GM12878 (cell line): ENCODE data around the gene HOTAIR. TPM values are rescaled to one million over a fixed set of nuclear protein-coding genes. Genes with fewer than 3 reads are reported as not detected.

Source experiments
- ATAC-seq: fragments of 200-7000 bp; cut with Tn5 transposase; 3 replicates; pipeline ENCODE4 v1.9.1; 2020; ENCODE audit warnings: mild to moderate bottlenecking, moderate library complexity
- BruUV-seq: library from RNA; stranded (reverse); fragments of 400-500 nt; replicated peaks from 2 replicates; lab custom pipeline; 2021; lab: Mats Ljungman, UMichigan
- CTCF ChIA-PET: fragments of 300-600 bp; sonication (Branson Sonifier 250); formaldehyde crosslinking; extraction: SDS; loops from one replicate; lab custom pipeline; 2021; ENCODE audit warnings: inconsistent platforms; lab: Yijun Ruan, JAX
- POLR2A ChIA-PET: fragments of 350-600 bp; formaldehyde crosslinking; extraction: SDS; loops from one replicate; lab custom pipeline; 2021; ENCODE audit warnings: inconsistent platforms; lab: Charles Lee
- RAD21 ChIA-PET: fragments of 300-600 bp; sonication (Branson Sonifier 250); formaldehyde crosslinking; loops from one replicate; lab custom pipeline; 2023; ENCODE audit warnings: antibody characterized with exemption; ENCODE audit not compliant: unreplicated experiment; lab: Charles Lee
- SMC1A ChIA-PET: fragments of 300-600 bp; sonication (Branson Sonifier 250); formaldehyde crosslinking; loops from one replicate; lab custom pipeline; 2023; ENCODE audit not compliant: unreplicated experiment, uncharacterized antibody; lab: Charles Lee
- DNase-seq: peaks from one replicate; pipeline ENCODE4 v3.0.0-alpha.2; 2011; ENCODE audit warnings: low read depth, low spot score
- FAIRE-seq: peaks from 3 replicates; lab custom pipeline; 2011; peaks lifted over from hg19 to GRCh38; lab: Jason Lieb, UNC
- H2AFZ ChIP-seq: 2 replicates; pipeline ENCODE4 v1.6.0; 2011; ENCODE audit warnings: low read depth, low read length, control low read depth; ENCODE audit not compliant: control insufficient read depth
- H3K27ac ChIP-seq: 2 replicates; pipeline ENCODE4 v1.5.1; 2011; ENCODE audit warnings: control low read depth; ENCODE audit not compliant: control insufficient read depth, insufficient read depth
- H3K27me3 ChIP-seq, 2 experiments: replicated peaks in 1 of 2; 2 replicates each; pipeline versions ENCODE4 v1.6.0 to v1.6.1; 2011; ENCODE audit warnings: low read length in 1 of 2; ENCODE audit not compliant: control insufficient read depth in 2 of 2, insufficient read depth in 2 of 2
- H3K36me3 ChIP-seq, 2 experiments: 2 replicates each; pipeline ENCODE4 v1.5.1; 2011; ENCODE audit warnings: low read length in 1 of 2; ENCODE audit not compliant: control insufficient read depth in 2 of 2, insufficient read depth in 2 of 2
- H3K4me1 ChIP-seq: 2 replicates; pipeline ENCODE4 v1.6.1; 2011; ENCODE audit warnings: mild to moderate bottlenecking, low read length, moderate library complexity, mixed read lengths; ENCODE audit not compliant: control insufficient read depth, insufficient read depth
- H3K4me2 ChIP-seq: 2 replicates; pipeline ENCODE4 v1.6.0; 2011; ENCODE audit warnings: control low read depth; ENCODE audit not compliant: control insufficient read depth, insufficient read depth
- H3K4me3 ChIP-seq: fragments of 200-600 bp; sonication (generic); 2 replicates; pipeline ENCODE4 v1.5.1; 2016
- H3K79me2 ChIP-seq: 2 replicates; pipeline ENCODE4 v1.6.0; 2011; ENCODE audit warnings: low read length; ENCODE audit not compliant: control insufficient read depth, insufficient read depth
- H3K9ac ChIP-seq: 2 replicates; pipeline ENCODE4 v1.8.0; 2011; ENCODE audit warnings: low read length, control low read depth, mixed read lengths; ENCODE audit not compliant: control insufficient read depth, insufficient read depth
- H3K9me3 ChIP-seq: replicated peaks from 3 replicates; pipeline ENCODE4 v1.5.1; 2011; ENCODE audit warnings: mild to moderate bottlenecking, low read length; ENCODE audit not compliant: control insufficient read depth, insufficient read depth
- H4K20me1 ChIP-seq: 2 replicates; pipeline ENCODE4 v1.6.0; 2011; ENCODE audit not compliant: control insufficient read depth, insufficient read depth
- ATF2 ChIP-seq: IDR thresholded peaks from 2 replicates; pipeline ENCODE4 v1.6.1; 2012; ENCODE audit warnings: low read length, inconsistent platforms
- BMI1 ChIP-seq: fragments of 450-650 bp; IDR thresholded peaks from 2 replicates; pipeline ENCODE4 v1.6.1; 2016; ENCODE audit warnings: mild to moderate bottlenecking, moderate library complexity, borderline replicate concordance
- FOXK2 ChIP-seq: fragments of 450-650 bp; IDR thresholded peaks from 2 replicates; pipeline ENCODE4 v1.6.1; 2017; ENCODE audit warnings: mild to moderate bottlenecking, moderate library complexity
- JUNB ChIP-seq: IDR thresholded peaks from 2 replicates; pipeline ENCODE4 v1.6.1; 2016; ENCODE audit warnings: antibody characterized with exemption, mild to moderate bottlenecking
- NR2C1 ChIP-seq: fragments of 450-650 bp; IDR thresholded peaks from 2 replicates; pipeline ENCODE4 v1.6.1; 2017; ENCODE audit warnings: antibody characterized with exemption, mild to moderate bottlenecking, moderate library complexity
- PBX3 ChIP-seq: IDR thresholded peaks from 2 replicates; pipeline ENCODE4 v1.6.1; 2011; ENCODE audit warnings: mild to moderate bottlenecking, low read depth, low read length, moderate library complexity; ENCODE audit not compliant: insufficient replicate concordance
- RUNX3 ChIP-seq: IDR thresholded peaks from 2 replicates; pipeline ENCODE4 v1.6.1; 2012; ENCODE audit warnings: low read length, inconsistent platforms
- SMAD1 ChIP-seq: fragments of 450-650 bp; IDR thresholded peaks from 2 replicates; pipeline ENCODE4 v1.6.1; 2018; ENCODE audit warnings: mild to moderate bottlenecking, low read depth; ENCODE audit not compliant: partially characterized antibody
- SUZ12 ChIP-seq: fragments of 200-600 bp; sonication (generic); IDR thresholded peaks from one replicate; pipeline ENCODE4 v1.6.1; 2018; ENCODE audit warnings: antibody characterized with exemption, mild to moderate bottlenecking; ENCODE audit not compliant: unreplicated experiment
- TAF1 ChIP-seq: IDR thresholded peaks from 2 replicates; pipeline ENCODE4 v1.6.1; 2011; ENCODE audit warnings: mild to moderate bottlenecking, low read depth, low read length, borderline replicate concordance
- YBX1 ChIP-seq: fragments of 450-650 bp; IDR thresholded peaks from 2 replicates; pipeline ENCODE4 v1.6.1; 2016; ENCODE audit warnings: antibody characterized with exemption
- ZSCAN29 ChIP-seq: fragments of 450-650 bp; IDR thresholded peaks from 2 replicates; pipeline ENCODE4 v1.6.1; 2017; ENCODE audit warnings: mild to moderate bottlenecking, moderate library complexity
- WGBS: methylation state at CpG from one replicate; pipeline ENCODE4 v1.1.6; 2016; ENCODE audit warnings: low lambda C conversion rate; ENCODE audit not compliant: insufficient replicate concordance, insufficient coverage; ENCODE audit errors: missing lambda C conversion rate; 5-methylcytosine and 5-hydroxymethylcytosine counted together
- in situ Hi-C: fragments of 300-500 bp; cut with MboI; formaldehyde crosslinking; loops from 9 replicates; pipeline ENCODE4 v1.14.3; 2018; ENCODE audit warnings: mixed read lengths
- intact Hi-C: fragments of 100-400 bp; cut with micrococcal nuclease; formaldehyde crosslinking; loops from one replicate; pipeline ENCODE4 v1.14.2; 2022; ENCODE audit not compliant: unreplicated experiment
- polyA plus RNA-seq, 11 experiments: library from polyadenylated mRNA; depleted of rRNA in 4 of 11; unstranded in 6 of 11; stranded (reverse) in 5 of 11; fragments of >200 nt; fragmentation: Nextera tagmentation in 4 of 11; fragmentation: Illumina TruSeq in 1 of 11; extraction: Ambion mirVana in 4 of 11; extraction: Trizol in 1 of 11; gene quantifications; 1 replicate in 1 of 11; 2 replicates in 10 of 11; pipeline versions ENCODE4 v1.2.1 to v1.2.3, GENCODE V29; 2011 to 2016; ENCODE audit warnings: inconsistent platforms in 2 of 11, missing spikeins in 2 of 11, low read depth in 1 of 11
- total RNA-seq, 4 experiments: library from RNA; depleted of rRNA in 3 of 4; stranded (reverse); fragments of >200 nt in 3 of 4; fragmentation: Illumina TruSeq in 1 of 4; extraction: Trizol in 1 of 4; gene quantifications; 2 replicates each; pipeline versions ENCODE4 v1.2.1 to v1.2.3, GENCODE V29; 2013 to 2021
- TF ChIP-seq, protein P1 (sequence below): fragments of 150-350 bp; IDR thresholded peaks from 2 replicates; pipeline ENCODE4 v1.6.1; 2016; ENCODE audit warnings: low read depth, low read length
- TF ChIP-seq, protein P2 (sequence below): fragments of 450-650 bp; IDR thresholded peaks from 2 replicates; pipeline ENCODE4 v1.6.1; 2016; ENCODE audit warnings: mild to moderate bottlenecking
- TF ChIP-seq, protein P3 (sequence below): fragments of 450-650 bp; IDR thresholded peaks from 2 replicates; pipeline ENCODE4 v1.6.1; 2017; ENCODE audit warnings: mild to moderate bottlenecking

HOTAIR gene
- total and polyA plus RNA-seq, 10 of the 15 experiments (the other 5 are each of a cell fraction or from before 2014, with no cell fraction given): not detected

DNA sequence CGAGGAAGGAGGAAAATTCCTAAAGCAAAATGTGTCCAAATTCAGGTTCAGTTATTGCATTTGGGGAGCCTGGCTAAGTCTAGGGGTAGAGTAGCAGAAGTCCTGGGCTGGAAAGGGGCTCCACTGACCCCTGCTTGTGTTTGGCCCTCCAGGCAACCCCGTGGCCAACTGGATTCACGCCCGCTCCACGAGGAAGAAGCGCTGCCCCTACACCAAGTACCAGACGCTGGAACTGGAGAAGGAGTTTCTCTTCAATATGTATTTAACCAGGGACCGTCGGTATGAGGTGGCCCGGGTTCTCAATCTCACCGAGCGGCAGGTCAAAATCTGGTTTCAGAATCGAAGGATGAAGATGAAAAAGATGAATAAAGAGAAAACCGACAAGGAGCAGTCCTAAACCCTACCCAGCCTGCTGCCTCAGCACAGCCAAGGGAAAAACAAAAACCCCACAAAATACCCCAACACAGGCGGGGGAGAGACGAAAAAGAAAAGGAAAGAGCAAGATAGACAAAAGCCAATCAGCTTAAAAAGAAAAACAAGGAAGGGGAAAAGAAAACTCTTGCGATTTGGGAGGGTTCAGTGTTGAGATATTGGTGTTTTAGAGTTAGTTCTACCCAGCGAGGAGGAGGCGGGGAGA lies 27.6 kb upstream of the HOTAIR start:
- WGBS: 14% methylated on average over 19 of the region's 19 CpGs
- Histone ChIP-seq H3K36me3 (no peaks in the 10 kb centered on the region), H2AFZ (no peak overlapping the region), H3K4me2 (no peak overlapping the region), H3K27me3 (peaks cover 23 to 40% of the 10 kb centered on the region in 2 experiments), H3K4me3 (no peak overlapping the region), H3K4me1 (peaks cover 6% of the 10 kb centered on the region), H3K27ac (no peak overlapping the region), H4K20me1 (no peaks in the 10 kb centered on the region), H3K9me3 (no peaks in the 10 kb centered on the region), H3K79me2 (no peaks in the 10 kb centered on the region), H3K9ac (no peak overlapping the region)
- ChIA-PET CTCF (interaction anchor here (0.6 to 2.0 kb wide), 4 partner anchors 18 to 489 kb away, joined by 3 to 5 read pairs (median 3); partner anchors contain the start of genes HOXC10 and HOXC5), POLR2A (no interaction called here), SMC1A (interaction anchor here (0.7 to 1.9 kb wide), 3 partner anchors 20 to 192 kb away, joined by 3 to 4 read pairs (median 3); partner anchors contain the start of gene HOXC5), RAD21 (interaction anchor here (0.9 to 1.5 kb wide), 2 partner anchors 50 to 205 kb away, joined by 3 read pairs; no protein-coding TSS in a partner anchor)
- DNase-seq (no peak), ATAC-seq (no peak), FAIRE-seq (no peak)
- in situ Hi-C loops (no loop called here), intact Hi-C loops (loop anchor here (10.0 kb wide), 1 partner anchor 372 kb away; no protein-coding TSS in a partner anchor)
- no TSS peak for BruUV-seq
- TF ChIP-seq NR2C1 (no peak), ZSCAN29 (no peak), TAF1 (no peak), SUZ12 (no peak), RUNX3 (no peak), YBX1 (no peak), BMI1 (no peak), FOXK2 (no peak), PBX3 (no peak), JUNB (no peak), ATF2 (no peak), SMAD1 (no peak)
- TF ChIP-seq, protein P1, sequence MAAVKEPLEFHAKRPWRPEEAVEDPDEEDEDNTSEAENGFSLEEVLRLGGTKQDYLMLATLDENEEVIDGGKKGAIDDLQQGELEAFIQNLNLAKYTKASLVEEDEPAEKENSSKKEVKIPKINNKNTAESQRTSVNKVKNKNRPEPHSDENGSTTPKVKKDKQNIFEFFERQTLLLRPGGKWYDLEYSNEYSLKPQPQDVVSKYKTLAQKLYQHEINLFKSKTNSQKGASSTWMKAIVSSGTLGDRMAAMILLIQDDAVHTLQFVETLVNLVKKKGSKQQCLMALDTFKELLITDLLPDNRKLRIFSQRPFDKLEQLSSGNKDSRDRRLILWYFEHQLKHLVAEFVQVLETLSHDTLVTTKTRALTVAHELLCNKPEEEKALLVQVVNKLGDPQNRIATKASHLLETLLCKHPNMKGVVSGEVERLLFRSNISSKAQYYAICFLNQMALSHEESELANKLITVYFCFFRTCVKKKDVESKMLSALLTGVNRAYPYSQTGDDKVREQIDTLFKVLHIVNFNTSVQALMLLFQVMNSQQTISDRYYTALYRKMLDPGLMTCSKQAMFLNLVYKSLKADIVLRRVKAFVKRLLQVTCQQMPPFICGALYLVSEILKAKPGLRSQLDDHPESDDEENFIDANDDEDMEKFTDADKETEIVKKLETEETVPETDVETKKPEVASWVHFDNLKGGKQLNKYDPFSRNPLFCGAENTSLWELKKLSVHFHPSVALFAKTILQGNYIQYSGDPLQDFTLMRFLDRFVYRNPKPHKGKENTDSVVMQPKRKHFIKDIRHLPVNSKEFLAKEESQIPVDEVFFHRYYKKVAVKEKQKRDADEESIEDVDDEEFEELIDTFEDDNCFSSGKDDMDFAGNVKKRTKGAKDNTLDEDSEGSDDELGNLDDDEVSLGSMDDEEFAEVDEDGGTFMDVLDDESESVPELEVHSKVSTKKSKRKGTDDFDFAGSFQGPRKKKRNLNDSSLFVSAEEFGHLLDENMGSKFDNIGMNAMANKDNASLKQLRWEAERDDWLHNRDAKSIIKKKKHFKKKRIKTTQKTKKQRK: no peak
- TF ChIP-seq, protein P2, sequence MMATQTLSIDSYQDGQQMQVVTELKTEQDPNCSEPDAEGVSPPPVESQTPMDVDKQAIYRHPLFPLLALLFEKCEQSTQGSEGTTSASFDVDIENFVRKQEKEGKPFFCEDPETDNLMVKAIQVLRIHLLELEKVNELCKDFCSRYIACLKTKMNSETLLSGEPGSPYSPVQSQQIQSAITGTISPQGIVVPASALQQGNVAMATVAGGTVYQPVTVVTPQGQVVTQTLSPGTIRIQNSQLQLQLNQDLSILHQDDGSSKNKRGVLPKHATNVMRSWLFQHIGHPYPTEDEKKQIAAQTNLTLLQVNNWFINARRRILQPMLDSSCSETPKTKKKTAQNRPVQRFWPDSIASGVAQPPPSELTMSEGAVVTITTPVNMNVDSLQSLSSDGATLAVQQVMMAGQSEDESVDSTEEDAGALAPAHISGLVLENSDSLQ: no peak
- TF ChIP-seq, protein P3, sequence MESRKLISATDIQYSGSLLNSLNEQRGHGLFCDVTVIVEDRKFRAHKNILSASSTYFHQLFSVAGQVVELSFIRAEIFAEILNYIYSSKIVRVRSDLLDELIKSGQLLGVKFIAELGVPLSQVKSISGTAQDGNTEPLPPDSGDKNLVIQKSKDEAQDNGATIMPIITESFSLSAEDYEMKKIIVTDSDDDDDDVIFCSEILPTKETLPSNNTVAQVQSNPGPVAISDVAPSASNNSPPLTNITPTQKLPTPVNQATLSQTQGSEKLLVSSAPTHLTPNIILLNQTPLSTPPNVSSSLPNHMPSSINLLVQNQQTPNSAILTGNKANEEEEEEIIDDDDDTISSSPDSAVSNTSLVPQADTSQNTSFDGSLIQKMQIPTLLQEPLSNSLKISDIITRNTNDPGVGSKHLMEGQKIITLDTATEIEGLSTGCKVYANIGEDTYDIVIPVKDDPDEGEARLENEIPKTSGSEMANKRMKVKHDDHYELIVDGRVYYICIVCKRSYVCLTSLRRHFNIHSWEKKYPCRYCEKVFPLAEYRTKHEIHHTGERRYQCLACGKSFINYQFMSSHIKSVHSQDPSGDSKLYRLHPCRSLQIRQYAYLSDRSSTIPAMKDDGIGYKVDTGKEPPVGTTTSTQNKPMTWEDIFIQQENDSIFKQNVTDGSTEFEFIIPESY: no peak
